GM13977 (cell line): ENCODE measurements around the gene ATG4B.

Experiments
- DNase-seq: peaks from one replicate; pipeline ENCODE4 v3.0.0; 2012; ENCODE audit warnings: low spot score
- in situ Hi-C: fragments of 300-500 bp; cut with MboI; formaldehyde crosslinking; loops from one replicate; pipeline ENCODE4 v1.12.0; 2022; ENCODE audit warnings: low sequenced_read_pairs, low pct_unique_long_range_greater_than_20kb, mixed read lengths, inconsistent platforms; ENCODE audit not compliant: unreplicated experiment
- TF ChIP-seq, protein P1 (sequence below): IDR thresholded peaks from 2 replicates; pipeline ENCODE4 v1.5.1; 2012; ENCODE audit warnings: mild to moderate bottlenecking, control low read depth; ENCODE audit not compliant: insufficient read depth; ENCODE audit errors: extremely low read depth, missing control alignments

Gene ATG4B

DNA sequence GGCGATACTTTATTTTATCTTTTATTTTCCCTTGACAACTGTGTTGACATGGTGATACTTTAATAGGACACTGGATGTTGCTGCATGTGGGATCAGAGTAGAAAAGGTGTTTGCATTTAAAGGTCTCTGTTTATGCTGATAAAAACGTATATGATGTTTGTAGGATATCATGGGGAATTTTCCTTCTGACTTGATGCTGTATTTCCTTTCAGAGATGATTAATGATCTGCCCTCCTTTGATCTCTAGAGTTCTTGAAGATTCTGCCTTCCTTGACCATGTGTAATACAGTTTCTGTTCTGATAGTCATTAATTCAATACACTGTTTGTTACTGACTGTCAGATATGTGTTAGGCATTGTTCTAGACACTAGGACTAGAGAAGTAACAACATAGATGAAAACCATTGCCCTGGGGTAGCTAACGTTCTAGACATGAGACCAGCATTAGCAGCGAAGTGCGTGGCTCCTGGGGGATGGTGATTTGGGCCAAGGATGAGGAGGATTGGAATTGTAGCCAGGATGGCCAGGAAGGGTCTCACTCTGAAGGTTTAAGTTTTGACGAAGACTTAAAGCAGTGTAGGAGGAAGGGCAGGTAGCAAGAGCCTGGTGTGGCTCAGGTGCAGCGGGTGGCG, 2.8 kb downstream of the ATG4B start:
- in situ Hi-C loops: no loop called here
- no peak for DNase-seq
- TF ChIP-seq, protein P1, sequence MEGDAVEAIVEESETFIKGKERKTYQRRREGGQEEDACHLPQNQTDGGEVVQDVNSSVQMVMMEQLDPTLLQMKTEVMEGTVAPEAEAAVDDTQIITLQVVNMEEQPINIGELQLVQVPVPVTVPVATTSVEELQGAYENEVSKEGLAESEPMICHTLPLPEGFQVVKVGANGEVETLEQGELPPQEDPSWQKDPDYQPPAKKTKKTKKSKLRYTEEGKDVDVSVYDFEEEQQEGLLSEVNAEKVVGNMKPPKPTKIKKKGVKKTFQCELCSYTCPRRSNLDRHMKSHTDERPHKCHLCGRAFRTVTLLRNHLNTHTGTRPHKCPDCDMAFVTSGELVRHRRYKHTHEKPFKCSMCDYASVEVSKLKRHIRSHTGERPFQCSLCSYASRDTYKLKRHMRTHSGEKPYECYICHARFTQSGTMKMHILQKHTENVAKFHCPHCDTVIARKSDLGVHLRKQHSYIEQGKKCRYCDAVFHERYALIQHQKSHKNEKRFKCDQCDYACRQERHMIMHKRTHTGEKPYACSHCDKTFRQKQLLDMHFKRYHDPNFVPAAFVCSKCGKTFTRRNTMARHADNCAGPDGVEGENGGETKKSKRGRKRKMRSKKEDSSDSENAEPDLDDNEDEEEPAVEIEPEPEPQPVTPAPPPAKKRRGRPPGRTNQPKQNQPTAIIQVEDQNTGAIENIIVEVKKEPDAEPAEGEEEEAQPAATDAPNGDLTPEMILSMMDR: no peak

DNA sequence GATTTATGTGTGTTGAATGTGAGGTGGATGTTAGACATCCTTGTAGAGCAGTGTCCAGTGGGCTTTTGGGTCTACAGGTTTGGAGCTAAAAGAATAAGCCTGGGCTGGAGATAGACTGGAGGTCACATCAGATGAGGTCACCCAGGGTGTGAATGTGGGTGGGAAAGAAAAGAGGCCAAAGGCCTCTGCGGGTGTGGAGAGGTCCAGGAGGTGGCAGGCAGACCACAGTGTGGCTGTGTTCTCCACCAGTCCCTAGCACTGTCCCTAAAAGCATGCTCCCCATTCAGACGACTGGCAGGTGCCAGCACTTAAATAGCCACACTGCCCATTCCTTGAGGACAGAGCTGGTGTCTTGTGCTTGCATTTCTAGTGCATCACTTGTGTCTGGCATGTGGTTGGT, 4.1 kb downstream of the ATG4B start:
- DNase-seq: no peak
- TF ChIP-seq, protein P1: no peak
- in situ Hi-C loops: no loop called here

DNA sequence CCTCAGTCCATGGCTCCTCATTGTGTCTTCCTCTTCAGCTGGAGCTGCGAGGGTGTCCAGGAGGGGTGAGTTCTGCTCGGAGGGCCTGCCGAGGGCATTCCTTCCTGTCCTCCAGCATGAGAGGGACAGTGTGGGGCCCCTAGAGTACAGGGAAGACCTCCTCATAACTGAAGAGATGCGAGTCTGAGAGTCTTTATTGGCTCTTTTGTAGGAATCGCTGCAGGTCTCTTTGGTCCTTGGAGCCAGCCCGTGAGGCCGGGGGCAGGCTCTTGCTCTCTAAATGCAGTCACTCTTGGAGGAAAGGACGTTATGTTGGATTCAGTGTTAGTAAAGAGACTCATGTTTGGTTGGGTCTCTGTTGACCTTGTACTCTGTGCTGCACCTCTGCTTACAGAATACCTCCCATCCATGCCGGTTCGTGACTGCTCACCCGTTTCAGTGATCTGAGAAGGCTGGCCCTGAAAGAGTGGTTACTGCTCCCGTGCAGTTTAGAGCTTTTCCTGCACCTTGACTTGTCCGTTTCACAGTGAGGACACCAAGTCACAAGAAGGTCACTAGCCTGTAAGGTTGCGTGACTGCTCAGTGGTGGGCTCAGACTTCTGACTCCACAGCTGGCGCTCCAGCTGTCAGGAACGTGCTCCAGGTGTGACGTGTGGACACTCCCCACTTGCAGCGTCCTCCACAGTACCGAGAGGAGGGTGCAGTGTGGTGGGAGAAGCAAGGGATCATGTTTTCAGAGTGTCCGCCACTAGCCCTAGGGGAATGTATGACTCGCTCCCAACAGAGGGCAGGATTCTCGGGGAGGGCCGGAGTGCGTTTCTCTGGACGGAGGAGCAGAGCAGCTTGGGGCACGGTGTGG, 7.8 kb downstream of the ATG4B start:
- TF ChIP-seq, protein P1: no peak
- no peak for DNase-seq
- in situ Hi-C loops: no loop called here

DNA sequence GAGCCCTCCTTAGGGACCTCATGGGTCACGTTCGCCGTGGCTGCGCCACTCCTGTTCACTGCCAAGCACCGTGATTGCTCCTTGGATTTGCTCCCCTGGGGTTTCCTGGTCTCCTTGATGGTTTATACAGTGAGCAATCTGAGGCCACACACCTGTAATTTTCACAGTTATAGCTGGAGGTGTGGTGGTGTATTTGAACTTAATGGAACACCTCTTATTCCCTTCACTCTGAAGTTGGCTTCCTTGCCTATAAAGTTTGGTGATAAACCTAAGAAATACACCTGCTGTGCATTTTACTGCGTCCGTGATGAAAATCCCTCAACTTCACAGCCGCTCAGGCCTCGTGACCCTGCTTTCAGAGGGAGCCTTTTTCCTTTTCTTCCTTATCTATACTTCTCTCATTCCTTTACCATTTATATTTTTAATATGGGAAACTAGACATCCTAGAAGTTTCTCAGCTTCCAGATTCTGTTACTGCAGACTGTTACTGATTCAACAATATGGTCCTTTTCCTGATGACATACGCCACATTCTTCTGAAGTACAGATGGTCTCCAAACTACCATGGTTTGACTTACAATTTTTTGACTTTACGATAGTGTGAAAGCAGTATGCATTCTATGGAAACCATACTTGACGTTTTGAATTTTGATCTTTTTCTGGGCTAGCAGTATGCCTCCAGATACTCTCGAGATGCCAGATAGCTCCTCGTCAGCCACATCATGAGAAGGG, 8.6 kb downstream of the ATG4B start:
- TF ChIP-seq, protein P1: no peak
- in situ Hi-C loops: no loop called here
- DNase-seq: no peak

DNA sequence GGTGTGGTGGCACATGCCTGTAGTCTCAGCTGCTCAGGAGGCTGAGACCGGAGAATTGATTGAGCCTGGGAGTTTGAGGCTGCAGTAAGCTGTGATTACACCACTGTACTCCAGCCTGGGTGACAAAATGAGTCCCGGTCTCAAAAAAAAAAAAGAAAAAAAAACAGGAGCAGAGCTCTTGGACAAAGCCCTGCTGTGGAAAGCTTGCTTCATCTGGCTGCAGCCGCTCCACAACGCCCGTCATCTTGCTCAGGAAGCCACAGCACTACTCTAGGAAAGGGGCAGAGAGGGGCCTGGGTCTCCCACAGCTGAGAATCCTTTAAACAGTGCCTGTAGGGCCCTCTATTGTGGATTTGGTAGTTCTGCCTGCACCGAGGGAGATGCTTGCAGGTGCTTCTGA, 11.0 kb downstream of the ATG4B start:
- TF ChIP-seq, protein P1: no peak
- in situ Hi-C loops: no loop called here
- DNase-seq: no peak

DNA sequence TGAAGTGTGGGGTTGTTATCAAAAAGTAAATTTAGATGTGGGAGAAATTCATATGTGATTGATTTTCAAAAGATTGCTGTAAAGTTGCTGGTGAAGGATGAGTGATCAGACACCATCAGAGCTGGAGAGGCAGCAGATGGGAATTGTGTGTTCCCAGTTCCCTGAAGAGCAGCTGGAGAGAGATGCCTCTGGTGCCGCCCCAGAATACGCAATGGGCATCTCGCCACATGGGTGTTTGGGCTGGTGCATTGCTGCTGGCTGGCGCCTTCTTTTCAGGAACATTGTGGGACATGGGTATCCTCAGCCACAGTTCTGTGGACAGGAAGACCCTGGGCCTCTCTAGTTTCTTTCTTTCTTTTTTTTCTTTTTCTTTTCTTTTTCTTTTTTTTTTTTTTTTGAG, 11.9 kb downstream of the ATG4B start:
- in situ Hi-C loops: no loop called here
- TF ChIP-seq, protein P1: no peak
- no peak for DNase-seq
